Naive thymus-derived CD8-positive, alpha-beta T cell (primary cell): ENCODE data around the gene TP53BP2. TPM values are rescaled to one million over a fixed set of nuclear protein-coding genes. Genes with fewer than 3 reads are reported as not detected.
A peak's percentile ranks its signal among the peaks of the same experiment; 100 is the strongest.

ENCODE experiments used
- ATAC-seq, 2 donors: fragments of 150-1000 bp; cut with Tn5 transposase in 1 of 2; sonication (Bioruptor Pico), chemical (Tn5 transposase) in 1 of 2; 1 replicate in 1 of 2; 2 replicates in 1 of 2; pipeline ENCODE4 v1.10.0; 2021; ENCODE audit warnings: mild to moderate bottlenecking in 2 of 2, moderate library complexity in 2 of 2
- POLR2A ChIA-PET: fragments of 350-600 bp; sonication (Branson Sonifier 250); formaldehyde crosslinking; loops from one replicate; lab custom pipeline; 2021; ENCODE audit warnings: antibody characterized with exemption; lab: Charles Lee
- DNase-seq, 10 donors: peaks; one replicate each; pipeline versions ENCODE4 v3.0.0 to v3.0.0-alpha.2; 2020 to 2022
- H3K27ac Mint-ChIP-seq, 10 donors: one replicate each; pipeline ENCODE4 v1.8.0; 2020 to 2022; ENCODE audit warnings: mild to moderate bottlenecking in 10 of 10, mixed read lengths in 10 of 10, moderate library complexity in 4 of 10, inconsistent platforms in 1 of 10
- H3K27me3 Mint-ChIP-seq, 5 donors: one replicate each; pipeline ENCODE4 v1.8.0; 2021 to 2022; ENCODE audit warnings: mixed read lengths in 5 of 5
- H3K36me3 Mint-ChIP-seq, 3 donors: one replicate each; pipeline ENCODE4 v1.8.0; 2020 to 2022; ENCODE audit warnings: mixed read lengths in 3 of 3, mild to moderate bottlenecking in 2 of 3, inconsistent platforms in 1 of 3
- H3K4me1 Mint-ChIP-seq, 4 donors: one replicate each; pipeline ENCODE4 v1.8.0; 2021 to 2022; ENCODE audit warnings: mixed read lengths in 4 of 4
- H3K4me3 Mint-ChIP-seq, 10 donors: one replicate each; pipeline ENCODE4 v1.8.0; 2020 to 2022; ENCODE audit warnings: mild to moderate bottlenecking in 10 of 10, mixed read lengths in 10 of 10, moderate library complexity in 6 of 10, inconsistent platforms in 1 of 10
- H3K9me3 Mint-ChIP-seq, 9 donors: one replicate each; pipeline ENCODE4 v1.8.0; 2020 to 2022; ENCODE audit warnings: mixed read lengths in 9 of 9, mild to moderate bottlenecking in 3 of 9, inconsistent platforms in 1 of 9, moderate library complexity in 1 of 9
- polyA plus RNA-seq, 3 donors: library from polyadenylated mRNA; unstranded; fragments of 300-500 nt; fragmentation: Illumina TruSeq; gene quantifications; one replicate each; pipeline ENCODE4 v1.2.3, GENCODE V29; 2021
- total RNA-seq, 8 experiments: library from RNA in 2 of 8; stranded (reverse) in 2 of 8; gene quantifications; one replicate each; pipeline ENCODE4 v1.2.3 and lab custom pipeline; 2021 to 2026

TP53BP2 gene
- total and polyA plus RNA-seq, 5 experiments from 2014 or later: 7.4 to 46.2 (median 10.8) TPM

GRCh38 chr1:223837687-223838086, 8.1 kb downstream of the TP53BP2 start:
- Mint-ChIP-seq H3K36me3 (no peaks in the 10 kb centered on the region), H3K9me3 (no peaks in the 10 kb centered on the region), H3K4me1 (peaks cover 15 to 37% (median 32%) of the 10 kb centered on the region in 4 donors), H3K4me3 (no peak overlapping the region), H3K27me3 (no peaks in the 10 kb centered on the region), H3K27ac (peak overlapping the region in 6 of 10 donors; percentile 36 to 63 (median 46))
- POLR2A ChIA-PET: no interaction called here
- ATAC-seq (no peak), DNase-seq (no peak)

GRCh38 chr1:223837206-223837605, 8.5 kb downstream of the TP53BP2 start:
- no peaks in the 10 kb centered on the region for H3K27me3 Mint-ChIP-seq
- H3K27ac Mint-ChIP-seq: no peak overlapping the region
- H3K4me3 Mint-ChIP-seq: no peak overlapping the region
- peaks cover 17 to 35% (median 34%) of the 10 kb centered on the region in 4 donors for H3K4me1 Mint-ChIP-seq
- DNase-seq (no peak), ATAC-seq (no peak)
- H3K36me3 Mint-ChIP-seq: no peaks in the 10 kb centered on the region
- POLR2A ChIA-PET: no interaction called here
- H3K9me3 Mint-ChIP-seq: no peaks in the 10 kb centered on the region

- DNase-seq (no peak), ATAC-seq (no peak)
- no peaks in the 10 kb centered on the region for H3K36me3 Mint-ChIP-seq
- POLR2A ChIA-PET: interaction anchor here (2.1 kb wide), 1 partner anchor 9 kb away, joined by 17 read pairs; the partner anchor contains the start of gene TP53BP2
- H3K4me3 Mint-ChIP-seq: no peak overlapping the region
- H3K4me1 Mint-ChIP-seq: peaks cover 17 to 41% (median 35%) of the 10 kb centered on the region in 4 donors
- H3K27ac Mint-ChIP-seq: no peak overlapping the region
- no peaks in the 10 kb centered on the region for H3K9me3 Mint-ChIP-seq
- H3K27me3 Mint-ChIP-seq: no peaks in the 10 kb centered on the region
Measured at GRCh38 chr1:223836586-223836985, 9.2 kb downstream of the TP53BP2 start.

- DNase-seq (no peak), ATAC-seq (peak in 1 of 2 donors; percentile 44)
- no peak overlapping the region for H3K27ac Mint-ChIP-seq
Measured at GRCh38 chr1:223835754-223836153, 10.0 kb downstream of the TP53BP2 start.

GRCh38 chr1:223834660-223835263, 11.0 kb downstream of the TP53BP2 start:
- H3K36me3 Mint-ChIP-seq: no peaks in the 10 kb centered on the region
- DNase-seq (no peak), ATAC-seq (no peak)
- no peaks in the 10 kb centered on the region for H3K9me3 Mint-ChIP-seq
- POLR2A ChIA-PET: interaction anchor here (2.1 kb wide), 1 partner anchor 11 kb away, joined by 17 read pairs; the partner anchor contains the start of gene TP53BP2
- H3K4me3 Mint-ChIP-seq: no peak overlapping the region
- H3K27ac Mint-ChIP-seq: no peak overlapping the region
- H3K27me3 Mint-ChIP-seq: no peaks in the 10 kb centered on the region
- H3K4me1 Mint-ChIP-seq: peaks cover 17 to 36% (median 29%) of the 10 kb centered on the region in 4 donors

More at GRCh38 chr1:223835754-223836153, 10.0 kb downstream of the TP53BP2 start:
- Mint-ChIP-seq H3K4me3 (no peak overlapping the region), H3K27me3 (no peaks in the 10 kb centered on the region), H3K4me1 (peaks cover 17 to 41% (median 34%) of the 10 kb centered on the region in 4 donors), H3K36me3 (no peaks in the 10 kb centered on the region), H3K9me3 (no peaks in the 10 kb centered on the region)
- POLR2A ChIA-PET: interaction anchor here (2.1 kb wide), 1 partner anchor 10 kb away, joined by 17 read pairs; the partner anchor contains the start of gene TP53BP2

GRCh38 chr1:223833948-223834347, 11.8 kb downstream of the TP53BP2 start:
- H3K36me3 Mint-ChIP-seq: no peaks in the 10 kb centered on the region
- H3K9me3 Mint-ChIP-seq: no peaks in the 10 kb centered on the region
- peaks cover 18 to 37% (median 29%) of the 10 kb centered on the region in 4 donors for H3K4me1 Mint-ChIP-seq
- no peak overlapping the region for H3K4me3 Mint-ChIP-seq
- POLR2A ChIA-PET: no interaction called here
- ATAC-seq: no peak
- no peak for DNase-seq
- no peak overlapping the region for H3K27ac Mint-ChIP-seq
- H3K27me3 Mint-ChIP-seq: no peaks in the 10 kb centered on the region

GRCh38 chr1:223832637-223832943, 13.2 kb downstream of the TP53BP2 start:
- Mint-ChIP-seq H3K36me3 (peaks cover 0 to 4% (median 0%) of the 10 kb centered on the region in 3 donors), H3K27ac (peak overlapping the region in 8 of 10 donors; percentile 21 to 87 (median 76)), H3K4me1 (peaks cover 11 to 26% (median 19%) of the 10 kb centered on the region in 4 donors), H3K27me3 (no peaks in the 10 kb centered on the region), H3K4me3 (peak overlapping the region in 6 of 10 donors; percentile 16 to 56 (median 32)), H3K9me3 (no peaks in the 10 kb centered on the region)
- DNase-seq: no peak
- POLR2A ChIA-PET: interaction anchor here (1.1 kb wide), 1 partner anchor 13 kb away, joined by 8 read pairs; the partner anchor contains the start of gene TP53BP2
- ATAC-seq: peak; percentile 15 to 39

GRCh38 chr1:223831755-223832636, 13.8 kb downstream of the TP53BP2 start:
- peak; percentile 59 to 85 for ATAC-seq
- H3K4me3 Mint-ChIP-seq: peak overlapping the region in 7 of 10 donors; percentile 7 to 62 (median 20)
- no peak for DNase-seq
- H3K27ac Mint-ChIP-seq: peak overlapping the region in 8 of 10 donors; percentile 3 to 87 (median 72)
- H3K36me3 Mint-ChIP-seq: peaks cover 0 to 4% (median 0%) of the 10 kb centered on the region in 3 donors
- no peaks in the 10 kb centered on the region for H3K27me3 Mint-ChIP-seq
- H3K4me1 Mint-ChIP-seq: peaks cover 14 to 30% (median 24%) of the 10 kb centered on the region in 4 donors
- H3K9me3 Mint-ChIP-seq: no peaks in the 10 kb centered on the region
- POLR2A ChIA-PET: interaction anchor here (1.1 kb wide), 1 partner anchor 13 kb away, joined by 8 read pairs; the partner anchor contains the start of gene TP53BP2

- ATAC-seq: no peak
- peaks cover 32 to 52% (median 47%) of the 10 kb centered on the region in 4 donors for H3K4me1 Mint-ChIP-seq
- POLR2A ChIA-PET: no interaction called here
- no peak overlapping the region for H3K4me3 Mint-ChIP-seq
- H3K36me3 Mint-ChIP-seq: peaks cover 0 to 4% (median 0%) of the 10 kb centered on the region in 3 donors
- peak overlapping the region in 1 of 10 donors; percentile 10 for H3K27ac Mint-ChIP-seq
- no peaks in the 10 kb centered on the region for H3K27me3 Mint-ChIP-seq
- no peak for DNase-seq
- no peaks in the 10 kb centered on the region for H3K9me3 Mint-ChIP-seq
Measured at GRCh38 chr1:223829678-223830077, 16.1 kb downstream of the TP53BP2 start.

- H3K4me3 Mint-ChIP-seq: no peak overlapping the region
- ATAC-seq: no peak
- POLR2A ChIA-PET: no interaction called here
- H3K27me3 Mint-ChIP-seq: no peaks in the 10 kb centered on the region
- no peak for DNase-seq
- H3K4me1 Mint-ChIP-seq: peaks cover 37 to 65% (median 60%) of the 10 kb centered on the region in 4 donors
- H3K27ac Mint-ChIP-seq: no peak overlapping the region
- H3K36me3 Mint-ChIP-seq: peaks cover 0 to 4% (median 0%) of the 10 kb centered on the region in 3 donors
- H3K9me3 Mint-ChIP-seq: no peaks in the 10 kb centered on the region
Measured at GRCh38 chr1:223828162-223828848, 17.4 kb downstream of the TP53BP2 start.

GRCh38 chr1:223827193-223827663, 18.5 kb downstream of the TP53BP2 start:
- peaks cover 34 to 68% (median 62%) of the 10 kb centered on the region in 4 donors for H3K4me1 Mint-ChIP-seq
- H3K36me3 Mint-ChIP-seq: peaks cover 0 to 4% (median 0%) of the 10 kb centered on the region in 3 donors
- POLR2A ChIA-PET: no interaction called here
- peak overlapping the region in 3 of 10 donors; percentile 8 to 63 (median 18) for H3K27ac Mint-ChIP-seq
- no peaks in the 10 kb centered on the region for H3K9me3 Mint-ChIP-seq
- no peak for DNase-seq
- peak overlapping the region in 1 of 10 donors; percentile 68 for H3K4me3 Mint-ChIP-seq
- H3K27me3 Mint-ChIP-seq: no peaks in the 10 kb centered on the region
- no peak for ATAC-seq
